ENCODE data around the gene SLC10A1. TPM values are rescaled to one million over a fixed set of nuclear protein-coding genes. Genes with fewer than 3 reads are reported as not detected.

The SLC10A1 gene
- not detected in 2 replicates for total RNA-seq

GRCh38 chr14:69796797-69797500 lies at the start of gene SLC10A1:
Gene SLC10A1 (minus strand): TSS chr14:69797241. CDS start chr14:69797155, 86 bp downstream.

GRCh38 chr14:69766984-69767368 lies 30.1 kb downstream of the SLC10A1 start, which contains the start of gene SRSF5:
Gene SRSF5 (plus strand): TSS chr14:69767142. CDS start chr14:69768157, 1,015 bp downstream.

Small RNA genes within 50 kb of the gene (small RNA-seq; reads per million reads assigned to genes)
- not detected for gene RF00614 (ENCODE audit: low replicate concordance)

Other genes starting within 250 kb of the SLC10A1 start
- gene CCDC177, start 222.4 kb downstream of the SLC10A1 start, total RNA-seq, result not detected in 2 replicates
- gene SUSD6, start 185.6 kb downstream of the SLC10A1 start, total RNA-seq, result 23.2 and 23.6 TPM in 2 replicates
- gene SRSF5, start 30.1 kb downstream of the SLC10A1 start, total RNA-seq, result 99.2 and 142 TPM in 2 replicates
- gene SMOC1, start 82.2 kb upstream of the SLC10A1 start, total RNA-seq, result not detected in 2 replicates